IPS-NIHi11 (cell line): Measurements from ENCODE around the gene ANKS1A.

Experiments
- DNase-seq: peaks from one replicate; pipeline ENCODE4 v3.0.0; 2012; ENCODE audit warnings: mixed read lengths, low spot score

Gene ANKS1A

GRCh38 chr6:34957231-34957783 lies 68.3 kb downstream of the ANKS1A start:
- DNase-seq: no peak

- DNase-seq: no peak
Observed at GRCh38 chr6:34958734-34959133, 69.7 kb downstream of the ANKS1A start.

GRCh38 chr6:34959224-34959623 lies 70.2 kb downstream of the ANKS1A start:
- DNase-seq: no peak

GRCh38 chr6:34961082-34961481 lies 72.0 kb downstream of the ANKS1A start:
- DNase-seq: no peak

GRCh38 chr6:34961574-34961973 lies 72.5 kb downstream of the ANKS1A start:
- DNase-seq: no peak

- no peak for DNase-seq
Observed at GRCh38 chr6:34964564-34964963, 75.5 kb downstream of the ANKS1A start.

- no peak for DNase-seq
Observed at GRCh38 chr6:34967461-34967860, 78.4 kb downstream of the ANKS1A start.

GRCh38 chr6:34969662-34970265 lies 80.7 kb downstream of the ANKS1A start:
- no peak for DNase-seq

GRCh38 chr6:34970488-34970887 lies 81.4 kb downstream of the ANKS1A start:
- no peak for DNase-seq

- DNase-seq: no peak
Observed at GRCh38 chr6:34970957-34971356, 81.9 kb downstream of the ANKS1A start.

- no peak for DNase-seq
Observed at GRCh38 chr6:34973547-34974248, 84.6 kb downstream of the ANKS1A start.

GRCh38 chr6:34974249-34974642 lies 85.2 kb downstream of the ANKS1A start:
- DNase-seq: no peak

GRCh38 chr6:34976239-34976638 lies 87.2 kb downstream of the ANKS1A start:
- DNase-seq: no peak

- no peak for DNase-seq
Observed at GRCh38 chr6:34979218-34979617, 90.2 kb downstream of the ANKS1A start.

GRCh38 chr6:34979994-34980393 lies 90.9 kb downstream of the ANKS1A start:
- no peak for DNase-seq

- no peak for DNase-seq
Observed at GRCh38 chr6:34981366-34981765, 92.3 kb downstream of the ANKS1A start.

- no peak for DNase-seq
Observed at GRCh38 chr6:34981951-34982350, 92.9 kb downstream of the ANKS1A start.

GRCh38 chr6:34982424-34982852 lies 93.4 kb downstream of the ANKS1A start:
- no peak for DNase-seq

GRCh38 chr6:34984416-34984815 lies 95.4 kb downstream of the ANKS1A start:
- no peak for DNase-seq

- DNase-seq: no peak
Observed at GRCh38 chr6:34985236-34985635, 96.2 kb downstream of the ANKS1A start.

GRCh38 chr6:34986845-34987246 lies 97.8 kb downstream of the ANKS1A start:
- peak; percentile 87 for DNase-seq

- no peak for DNase-seq
Observed at GRCh38 chr6:34987506-34987905, 98.5 kb downstream of the ANKS1A start.

- DNase-seq: no peak
Observed at GRCh38 chr6:34990971-34991560, 102.0 kb downstream of the ANKS1A start.
